OCI-LY7 (cell line): ENCODE measurements around the gene OGFR. TPM values are rescaled to one million over a fixed set of nuclear protein-coding genes. Genes with fewer than 3 reads are reported as not detected.

Experiments used
- BruUV-seq: library from RNA; stranded (reverse); fragments of 400-500 nt; replicated peaks from 2 replicates; lab custom pipeline; 2021; lab: Mats Ljungman, UMichigan
- CTCF ChIA-PET: fragments of 300-600 bp; sonication (Branson Sonifier 250); formaldehyde crosslinking; loops from one replicate; lab custom pipeline; 2022; ENCODE audit warnings: antibody characterized with exemption; ENCODE audit not compliant: unreplicated experiment; lab: Charles Lee
- POLR2A ChIA-PET: fragments of 300-600 bp; sonication (Branson Sonifier 250); formaldehyde crosslinking; loops from one replicate; lab custom pipeline; 2022; ENCODE audit warnings: antibody characterized with exemption; lab: Charles Lee
- DNase-seq: peaks from one replicate; pipeline ENCODE4 v3.0.0-alpha.2; 2015; ENCODE audit warnings: low spot score
- H2AFZ ChIP-seq: fragments of 200-600 bp; sonication (generic), shearing (Covaris generic); 2 replicates; pipeline ENCODE4 v1.6.1; 2014; ENCODE audit warnings: mild to moderate bottlenecking, antibody characterized with exemption, low read length, moderate library complexity
- H3K27ac ChIP-seq: fragments of 200-600 bp; sonication (generic); 2 replicates; pipeline ENCODE4 v1.5.1; 2014; ENCODE audit warnings: mixed run types, low read depth, mild to moderate bottlenecking, moderate library complexity, low read length, inconsistent platforms; ENCODE audit not compliant: poor library complexity, severe bottlenecking
- H3K36me3 ChIP-seq: fragments of 200-600 bp; sonication (generic); 2 replicates; pipeline ENCODE4 v1.6.1; 2014; ENCODE audit warnings: mild to moderate bottlenecking, antibody characterized with exemption, low read length, moderate library complexity, mixed read lengths; ENCODE audit not compliant: insufficient read depth
- H3K4me1 ChIP-seq: fragments of 200-600 bp; sonication (generic); 2 replicates; pipeline ENCODE4 v1.5.1; 2014; ENCODE audit warnings: mild to moderate bottlenecking, low read length; ENCODE audit not compliant: insufficient read depth, poor library complexity, severe bottlenecking
- H3K4me2 ChIP-seq: fragments of 200-600 bp; sonication (generic); 2 replicates; pipeline ENCODE4 v1.6.1; 2014; ENCODE audit warnings: mild to moderate bottlenecking, low read length
- H3K4me3 ChIP-seq: fragments of 200-600 bp; sonication (generic); 2 replicates; pipeline ENCODE4 v1.5.1; 2014; ENCODE audit warnings: mild to moderate bottlenecking, low read depth, low read length; ENCODE audit not compliant: poor library complexity, severe bottlenecking
- H3K79me2 ChIP-seq: fragments of 200-600 bp; sonication (generic); 2 replicates; pipeline ENCODE4 v1.6.1; 2016; ENCODE audit warnings: low read depth, mild to moderate bottlenecking, low read length, moderate library complexity, mixed read lengths; ENCODE audit not compliant: insufficient read depth
- H3K9me2 ChIP-seq: fragments of 200-600 bp; sonication (generic); 2 replicates; pipeline ENCODE4 v1.6.1; 2016; ENCODE audit warnings: mild to moderate bottlenecking, low read length, mixed read lengths; ENCODE audit not compliant: insufficient read depth
- H3K9me3 ChIP-seq: fragments of 200-600 bp; sonication (generic); 2 replicates; pipeline ENCODE4 v1.6.1; 2014; ENCODE audit warnings: mild to moderate bottlenecking, mixed run types, low read length, mixed read lengths
- H4K20me1 ChIP-seq: fragments of 200-600 bp; sonication (generic); 2 replicates; pipeline ENCODE4 v1.6.1; 2014; ENCODE audit warnings: mild to moderate bottlenecking, antibody characterized with exemption, low read length, moderate library complexity, mixed read lengths; ENCODE audit not compliant: insufficient read depth
- CTCF ChIP-seq: fragments of 200-600 bp; sonication (generic); conservative IDR thresholded peaks from 2 replicates; pipeline ENCODE4 v1.5.1; 2014; ENCODE audit warnings: mild to moderate bottlenecking, antibody characterized with exemption, low read length, moderate library complexity, mixed read lengths
- EZH2phosphoT487 ChIP-seq: fragments of 200-600 bp; sonication (generic); IDR thresholded peaks from 2 replicates; pipeline ENCODE4 v1.6.1; 2018; ENCODE audit warnings: low read depth, borderline replicate concordance, mild to moderate bottlenecking, mixed run types, antibody characterized with exemption, low read length, moderate library complexity, mixed read lengths
- intact Hi-C: fragments of 100-400 bp; cut with micrococcal nuclease; formaldehyde crosslinking; loops from one replicate; pipeline ENCODE4 v1.10.0; 2022; ENCODE audit not compliant: unreplicated experiment
- total RNA-seq, 2 experiments: library from RNA; depleted of rRNA in 1 of 2; stranded (reverse); fragments of >200 nt in 1 of 2; shearing (Covaris generic) in 1 of 2; gene quantifications; 2 replicates each; pipeline ENCODE4 v1.2.3, GENCODE V29; 2014 to 2022

Gene OGFR
- total RNA-seq, 2 experiments from 2014 or later: 64.8 to 69.9 TPM

- no peak overlapping the region for H3K4me3 ChIP-seq
- H3K27ac ChIP-seq: no peak overlapping the region
- no peaks in the 10 kb centered on the region for H3K36me3 ChIP-seq
- POLR2A ChIA-PET: interaction anchor here (0.6 kb wide), 1 partner anchor 389 kb away, joined by 3 read pairs; no protein-coding TSS in a partner anchor
- no peak overlapping the region for H3K4me2 ChIP-seq
- CTCF ChIA-PET: no interaction called here
- H3K9me2 ChIP-seq: no peaks in the 10 kb centered on the region
- intact Hi-C loops: no loop called here
- H4K20me1 ChIP-seq: no peaks in the 10 kb centered on the region
- H3K79me2 ChIP-seq: no peaks in the 10 kb centered on the region
- no peaks in the 10 kb centered on the region for H3K4me1 ChIP-seq
- no peak for DNase-seq
- H2AFZ ChIP-seq: no peak overlapping the region
- no TSS peak for BruUV-seq
- H3K9me3 ChIP-seq: no peaks in the 10 kb centered on the region
- no peak for TF ChIP-seq CTCF
- no peak for TF ChIP-seq EZH2phosphoT487
Measured at GRCh38 chr20:62763404-62763803, 41.2 kb upstream of the OGFR start.

GRCh38 chr20:62764156-62764935 is 40.3 kb upstream of the OGFR start:
- H3K36me3 ChIP-seq: no peaks in the 10 kb centered on the region
- H3K9me3 ChIP-seq: no peaks in the 10 kb centered on the region
- no peak for DNase-seq
- H3K4me1 ChIP-seq: no peaks in the 10 kb centered on the region
- BruUV-seq: no TSS peak
- H3K4me3 ChIP-seq: no peak overlapping the region
- H3K9me2 ChIP-seq: no peaks in the 10 kb centered on the region
- no peaks in the 10 kb centered on the region for H3K79me2 ChIP-seq
- TF ChIP-seq CTCF (no peak), EZH2phosphoT487 (no peak)
- intact Hi-C loops: no loop called here
- ChIA-PET CTCF (no interaction called here), POLR2A (no interaction called here)
- no peak overlapping the region for H2AFZ ChIP-seq
- H3K27ac ChIP-seq: no peak overlapping the region
- H3K4me2 ChIP-seq: no peak overlapping the region
- no peaks in the 10 kb centered on the region for H4K20me1 ChIP-seq

GRCh38 chr20:62765021-62765420 is 39.6 kb upstream of the OGFR start:
- Histone ChIP-seq H3K4me2 (no peak overlapping the region), H3K4me3 (no peak overlapping the region), H3K36me3 (no peaks in the 10 kb centered on the region), H3K79me2 (no peaks in the 10 kb centered on the region), H3K4me1 (no peaks in the 10 kb centered on the region), H3K27ac (no peak overlapping the region), H2AFZ (no peak overlapping the region), H3K9me2 (no peaks in the 10 kb centered on the region), H4K20me1 (no peaks in the 10 kb centered on the region), H3K9me3 (no peaks in the 10 kb centered on the region)
- BruUV-seq: no TSS peak
- ChIA-PET CTCF (no interaction called here), POLR2A (no interaction called here)
- TF ChIP-seq EZH2phosphoT487 (no peak), CTCF (no peak)
- no peak for DNase-seq
- intact Hi-C loops: no loop called here
